Osteocyte (in vitro differentiated cells): ENCODE measurements around the gene MORN4. TPM values are rescaled to one million over a fixed set of nuclear protein-coding genes. Genes with fewer than 3 reads are reported as not detected.

Experiments
- total RNA-seq: library from RNA; stranded (reverse); gene quantifications from 2 replicates; pipeline ENCODE4 v1.2.1, GENCODE V29; 2021

The MORN4 gene
- total RNA-seq, 1 donor from 2014 or later = 13.3 TPM

Other genes with a start within 250 kb of the MORN4 start
- 27.0 and 30.1 TPM in 2 replicates for gene RRP12, start 232.2 kb downstream of the MORN4 start, total RNA-seq
- gene PGAM1, start 207.3 kb downstream of the MORN4 start, total RNA-seq = 234 and 236 TPM in 2 replicates
- 31.9 and 32.4 TPM in 2 replicates for gene EXOSC1, start 187.5 kb downstream of the MORN4 start, total RNA-seq
- gene ZDHHC16, start 187.3 kb downstream of the MORN4 start, total RNA-seq = 46.9 and 50.9 TPM in 2 replicates
- gene MMS19, start 135.1 kb downstream of the MORN4 start, total RNA-seq = 70.1 and 71.1 TPM in 2 replicates
- gene UBTD1, start 134.6 kb downstream of the MORN4 start, total RNA-seq = 25.6 and 27.7 TPM in 2 replicates
- gene ANKRD2, start 60.7 kb downstream of the MORN4 start, total RNA-seq = not detected in 2 replicates
- not detected in 2 replicates for gene HOGA1, start 49.1 kb downstream of the MORN4 start, total RNA-seq
- not detected in 2 replicates for gene C10orf62, start 43.8 kb downstream of the MORN4 start, total RNA-seq
- gene PI4K2A, start 7.2 kb upstream of the MORN4 start, total RNA-seq = 22.0 and 22.1 TPM in 2 replicates
- gene AVPI1, start 53.7 kb upstream of the MORN4 start, total RNA-seq = 4.5 and 5.7 TPM in 2 replicates
- gene MARVELD1, start 80.2 kb upstream of the MORN4 start, total RNA-seq = 107 and 111 TPM in 2 replicates
- gene ZFYVE27, start 103.6 kb upstream of the MORN4 start, total RNA-seq = 22.5 and 27.0 TPM in 2 replicates
- not detected in 2 replicates for gene SFRP5, start 138.5 kb upstream of the MORN4 start, total RNA-seq
- gene GOLGA7B, start 216.3 kb upstream of the MORN4 start, total RNA-seq = 0.05 TPM in 1 of 2 replicates, not detected in the other